NB4 (cell line): ENCODE measurements around the gene ZNF746.

Source experiments
- POLR2A ChIP-seq: IDR thresholded peaks from 2 replicates; pipeline ENCODE4 v1.6.1; 2011; ENCODE audit warnings: mild to moderate bottlenecking; ENCODE audit not compliant: insufficient read length; ENCODE audit errors: extremely low read depth
- TF ChIP-seq, protein P1 (sequence below): IDR thresholded peaks from one replicate; pipeline ENCODE4 v1.5.1; 2012; ENCODE audit warnings: low read depth, low read length

DNA sequence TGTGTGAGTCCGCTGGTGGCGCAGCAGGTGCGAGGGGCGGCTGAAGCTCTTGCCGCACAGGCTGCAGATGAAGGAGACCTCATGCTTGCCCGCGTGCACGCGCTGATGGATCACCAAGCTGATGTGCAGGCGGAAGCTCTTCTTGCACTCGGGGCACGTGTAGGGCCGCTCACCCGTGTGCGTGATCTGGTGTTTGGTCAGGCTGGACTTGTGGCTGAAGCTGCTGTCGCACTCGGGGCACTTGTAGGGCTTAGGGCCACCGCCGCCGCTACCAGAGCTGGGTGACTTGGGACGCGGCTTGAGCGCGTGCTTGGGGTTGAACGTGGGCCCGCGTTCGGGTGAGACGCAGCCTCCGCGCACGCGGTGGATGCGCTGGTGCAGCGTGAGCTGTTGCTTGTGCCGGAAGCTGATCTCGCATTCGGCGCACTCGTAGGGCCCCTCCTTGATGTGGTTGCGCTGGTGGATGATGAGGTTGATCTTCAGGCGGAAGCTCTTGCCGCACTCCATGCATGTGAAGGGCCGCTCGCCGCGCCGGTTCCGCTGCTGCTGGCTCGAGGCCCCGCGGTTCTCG, 65.4 kb downstream of the ZNF746 start:
- TF ChIP-seq, protein P1, sequence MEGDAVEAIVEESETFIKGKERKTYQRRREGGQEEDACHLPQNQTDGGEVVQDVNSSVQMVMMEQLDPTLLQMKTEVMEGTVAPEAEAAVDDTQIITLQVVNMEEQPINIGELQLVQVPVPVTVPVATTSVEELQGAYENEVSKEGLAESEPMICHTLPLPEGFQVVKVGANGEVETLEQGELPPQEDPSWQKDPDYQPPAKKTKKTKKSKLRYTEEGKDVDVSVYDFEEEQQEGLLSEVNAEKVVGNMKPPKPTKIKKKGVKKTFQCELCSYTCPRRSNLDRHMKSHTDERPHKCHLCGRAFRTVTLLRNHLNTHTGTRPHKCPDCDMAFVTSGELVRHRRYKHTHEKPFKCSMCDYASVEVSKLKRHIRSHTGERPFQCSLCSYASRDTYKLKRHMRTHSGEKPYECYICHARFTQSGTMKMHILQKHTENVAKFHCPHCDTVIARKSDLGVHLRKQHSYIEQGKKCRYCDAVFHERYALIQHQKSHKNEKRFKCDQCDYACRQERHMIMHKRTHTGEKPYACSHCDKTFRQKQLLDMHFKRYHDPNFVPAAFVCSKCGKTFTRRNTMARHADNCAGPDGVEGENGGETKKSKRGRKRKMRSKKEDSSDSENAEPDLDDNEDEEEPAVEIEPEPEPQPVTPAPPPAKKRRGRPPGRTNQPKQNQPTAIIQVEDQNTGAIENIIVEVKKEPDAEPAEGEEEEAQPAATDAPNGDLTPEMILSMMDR: no peak
- TF ChIP-seq POLR2A: no peak
